CD8-positive, alpha-beta memory T cell (primary cell): ENCODE measurements around the gene FIG4. TPM values are rescaled to one million over a fixed set of nuclear protein-coding genes. Genes with fewer than 3 reads are reported as not detected.

Experiments used
- CTCF ChIA-PET: fragments of 350-600 bp; sonication (Branson Sonifier 250); formaldehyde crosslinking; loops from one replicate; lab custom pipeline; 2021; ENCODE audit warnings: antibody characterized with exemption; lab: Charles Lee
- POLR2A ChIA-PET: fragments of 350-600 bp; sonication (Branson Sonifier 250); formaldehyde crosslinking; loops from one replicate; lab custom pipeline; 2021; ENCODE audit warnings: antibody characterized with exemption; lab: Charles Lee
- DNase-seq, 5 donors: peaks; one replicate each; pipeline versions ENCODE4 v3.0.0 to v3.0.0-alpha.2; 2020 to 2022; ENCODE audit warnings: mixed read lengths in 1 of 5
- H3K27ac ChIP-seq: one replicate; pipeline ENCODE4 v1.7.0; 2013; ENCODE audit warnings: low read depth, mild to moderate bottlenecking, low read length, moderate library complexity
- H3K27me3 ChIP-seq: 2 replicates; pipeline ENCODE4 v1.7.0; 2013; ENCODE audit warnings: low read length, mild to moderate bottlenecking; ENCODE audit not compliant: insufficient read depth, poor library complexity, severe bottlenecking
- H3K36me3 ChIP-seq: 2 replicates; pipeline ENCODE4 v1.7.0; 2013; ENCODE audit warnings: mild to moderate bottlenecking, low read length, moderate library complexity; ENCODE audit not compliant: insufficient read depth
- H3K4me1 ChIP-seq: 2 replicates; pipeline ENCODE4 v1.7.0; 2013; ENCODE audit warnings: mild to moderate bottlenecking, low read length, moderate library complexity; ENCODE audit not compliant: insufficient read depth
- H3K4me3 ChIP-seq: 2 replicates; pipeline ENCODE4 v1.7.0; 2013; ENCODE audit warnings: mild to moderate bottlenecking, low read length
- H3K9me3 ChIP-seq: 2 replicates; pipeline ENCODE4 v1.7.0; 2013; ENCODE audit warnings: mild to moderate bottlenecking, low read length
- H3K27ac Mint-ChIP-seq, 8 donors: one replicate each; pipeline ENCODE4 v1.8.0; 2020 to 2021; ENCODE audit warnings: mixed read lengths in 8 of 8, mild to moderate bottlenecking in 6 of 8, inconsistent platforms in 3 of 8, moderate library complexity in 3 of 8
- H3K27me3 Mint-ChIP-seq, 2 donors: one replicate each; pipeline ENCODE4 v1.8.0; 2020 to 2021; ENCODE audit warnings: mixed read lengths in 2 of 2, mild to moderate bottlenecking in 1 of 2, moderate library complexity in 1 of 2
- H3K36me3 Mint-ChIP-seq, 3 donors: one replicate each; pipeline ENCODE4 v1.8.0; 2020 to 2021; ENCODE audit warnings: mixed read lengths in 3 of 3, inconsistent platforms in 1 of 3, mild to moderate bottlenecking in 1 of 3
- H3K4me1 Mint-ChIP-seq, 3 donors: one replicate each; pipeline ENCODE4 v1.8.0; 2020 to 2021; ENCODE audit warnings: mixed read lengths in 3 of 3, inconsistent platforms in 1 of 3, mild to moderate bottlenecking in 1 of 3
- H3K4me3 Mint-ChIP-seq, 7 donors: one replicate each; pipeline ENCODE4 v1.8.0; 2020 to 2021; ENCODE audit warnings: mixed read lengths in 7 of 7, mild to moderate bottlenecking in 6 of 7, moderate library complexity in 4 of 7, inconsistent platforms in 2 of 7
- H3K9me3 Mint-ChIP-seq, 5 donors: one replicate each; pipeline ENCODE4 v1.8.0; 2020 to 2022; ENCODE audit warnings: mixed read lengths in 5 of 5, mild to moderate bottlenecking in 3 of 5, moderate library complexity in 2 of 5, inconsistent platforms in 1 of 5
- polyA plus RNA-seq: library from polyadenylated mRNA; unstranded; fragments of 300-500 nt; fragmentation: Illumina TruSeq; gene quantifications from one replicate; pipeline ENCODE4 v1.2.3, GENCODE V29; 2021
- total RNA-seq, 2 experiments: library from RNA; stranded (reverse); gene quantifications; one replicate each; pipeline ENCODE4 v1.2.3, GENCODE V29; 2021

Gene FIG4
- total and polyA plus RNA-seq, 3 experiments from 2014 or later: 11.2 to 16.4 (median 13.2) TPM

- H3K4me1 ChIP-seq: no peaks in the 10 kb centered on the region
- peaks cover 7 to 27% (median 16%) of the 10 kb centered on the region in 3 donors for H3K36me3 Mint-ChIP-seq
- no peak overlapping the region for H3K27ac ChIP-seq
- H3K36me3 ChIP-seq: no peaks in the 10 kb centered on the region
- no peak for DNase-seq
- H3K27me3 ChIP-seq: no peaks in the 10 kb centered on the region
- POLR2A ChIA-PET: no interaction called here
- no peaks in the 10 kb centered on the region for H3K27me3 Mint-ChIP-seq
- H3K4me3 ChIP-seq: no peak overlapping the region
- no peaks in the 10 kb centered on the region for H3K4me1 Mint-ChIP-seq
- no peaks in the 10 kb centered on the region for H3K9me3 Mint-ChIP-seq
- no peak overlapping the region for H3K4me3 Mint-ChIP-seq
- H3K27ac Mint-ChIP-seq: no peak overlapping the region
- CTCF ChIA-PET: no interaction called here
- no peaks in the 10 kb centered on the region for H3K9me3 ChIP-seq
Observed at GRCh38 chr6:109781001-109781400, 89.9 kb downstream of the FIG4 start.

- no peak overlapping the region for H3K4me3 Mint-ChIP-seq
Observed at GRCh38 chr6:109782491-109782999, 91.4 kb downstream of the FIG4 start.

GRCh38 chr6:109783250-109783986 lies 92.3 kb downstream of the FIG4 start:
- no peaks in the 10 kb centered on the region for H3K4me1 Mint-ChIP-seq
- no peak overlapping the region for H3K4me3 Mint-ChIP-seq
- ChIA-PET CTCF (no interaction called here), POLR2A (no interaction called here)
- Histone ChIP-seq H3K27me3 (no peaks in the 10 kb centered on the region), H3K4me3 (no peak overlapping the region), H3K9me3 (no peaks in the 10 kb centered on the region), H3K4me1 (no peaks in the 10 kb centered on the region), H3K36me3 (no peaks in the 10 kb centered on the region), H3K27ac (no peak overlapping the region)
- no peaks in the 10 kb centered on the region for H3K27me3 Mint-ChIP-seq
- peak overlapping the region in 1 of 8 donors; percentile 35 for H3K27ac Mint-ChIP-seq
- H3K36me3 Mint-ChIP-seq: peaks cover 19 to 32% (median 21%) of the 10 kb centered on the region in 3 donors
- no peaks in the 10 kb centered on the region for H3K9me3 Mint-ChIP-seq
- no peak for DNase-seq

More at GRCh38 chr6:109782491-109782999, 91.4 kb downstream of the FIG4 start:
- no peaks in the 10 kb centered on the region for H3K36me3 ChIP-seq
- H3K27ac ChIP-seq: no peak overlapping the region
- no peaks in the 10 kb centered on the region for H3K27me3 Mint-ChIP-seq
- no peaks in the 10 kb centered on the region for H3K9me3 Mint-ChIP-seq
- no peaks in the 10 kb centered on the region for H3K9me3 ChIP-seq
- no peak overlapping the region for H3K4me3 ChIP-seq
- H3K36me3 Mint-ChIP-seq: peaks cover 15 to 32% (median 21%) of the 10 kb centered on the region in 3 donors
- no peaks in the 10 kb centered on the region for H3K27me3 ChIP-seq
- DNase-seq: no peak
- POLR2A ChIA-PET: no interaction called here
- H3K27ac Mint-ChIP-seq: no peak overlapping the region
- H3K4me1 Mint-ChIP-seq: no peaks in the 10 kb centered on the region
- no peaks in the 10 kb centered on the region for H3K4me1 ChIP-seq
- CTCF ChIA-PET: interaction anchor here (1.2 kb wide), 1 partner anchor 257 kb away, joined by 3 read pairs; no protein-coding TSS in a partner anchor

GRCh38 chr6:109787312-109787711 lies 96.2 kb downstream of the FIG4 start:
- Histone ChIP-seq H3K27ac (no peak overlapping the region), H3K36me3 (no peaks in the 10 kb centered on the region), H3K27me3 (no peaks in the 10 kb centered on the region), H3K4me3 (no peak overlapping the region), H3K4me1 (no peaks in the 10 kb centered on the region), H3K9me3 (no peaks in the 10 kb centered on the region)
- no peak for DNase-seq
- peaks cover 24 to 54% (median 25%) of the 10 kb centered on the region in 3 donors for H3K36me3 Mint-ChIP-seq
- H3K27ac Mint-ChIP-seq: no peak overlapping the region
- H3K4me3 Mint-ChIP-seq: no peak overlapping the region
- ChIA-PET CTCF (no interaction called here), POLR2A (no interaction called here)
- no peaks in the 10 kb centered on the region for H3K9me3 Mint-ChIP-seq
- no peaks in the 10 kb centered on the region for H3K4me1 Mint-ChIP-seq
- no peaks in the 10 kb centered on the region for H3K27me3 Mint-ChIP-seq

GRCh38 chr6:109788687-109789086 lies 97.6 kb downstream of the FIG4 start:
- no peaks in the 10 kb centered on the region for H3K9me3 ChIP-seq
- Mint-ChIP-seq H3K9me3 (no peaks in the 10 kb centered on the region), H3K36me3 (peaks cover 23 to 62% (median 25%) of the 10 kb centered on the region in 3 donors), H3K4me3 (no peak overlapping the region), H3K27me3 (no peaks in the 10 kb centered on the region), H3K4me1 (no peaks in the 10 kb centered on the region), H3K27ac (no peak overlapping the region)
- no peaks in the 10 kb centered on the region for H3K4me1 ChIP-seq
- no peaks in the 10 kb centered on the region for H3K36me3 ChIP-seq
- no peak overlapping the region for H3K4me3 ChIP-seq
- no peak for DNase-seq
- CTCF ChIA-PET: no interaction called here
- H3K27ac ChIP-seq: no peak overlapping the region
- H3K27me3 ChIP-seq: no peaks in the 10 kb centered on the region
- POLR2A ChIA-PET: no interaction called here

GRCh38 chr6:109790131-109790530 lies 99.0 kb downstream of the FIG4 start:
- no peak overlapping the region for H3K4me3 Mint-ChIP-seq
- H3K27me3 Mint-ChIP-seq: no peaks in the 10 kb centered on the region
- Histone ChIP-seq H3K9me3 (no peaks in the 10 kb centered on the region), H3K4me3 (no peak overlapping the region), H3K36me3 (no peaks in the 10 kb centered on the region), H3K4me1 (no peaks in the 10 kb centered on the region), H3K27ac (no peak overlapping the region), H3K27me3 (no peaks in the 10 kb centered on the region)
- H3K4me1 Mint-ChIP-seq: no peaks in the 10 kb centered on the region
- no peaks in the 10 kb centered on the region for H3K9me3 Mint-ChIP-seq
- no peak for DNase-seq
- ChIA-PET CTCF (no interaction called here), POLR2A (no interaction called here)
- H3K27ac Mint-ChIP-seq: no peak overlapping the region
- peaks cover 21 to 65% (median 23%) of the 10 kb centered on the region in 3 donors for H3K36me3 Mint-ChIP-seq

GRCh38 chr6:109791301-109791700 lies 100.2 kb downstream of the FIG4 start:
- POLR2A ChIA-PET: no interaction called here
- Mint-ChIP-seq H3K36me3 (peaks cover 20 to 63% (median 26%) of the 10 kb centered on the region in 3 donors), H3K27me3 (no peaks in the 10 kb centered on the region), H3K4me3 (no peak overlapping the region), H3K9me3 (no peaks in the 10 kb centered on the region), H3K27ac (no peak overlapping the region), H3K4me1 (no peaks in the 10 kb centered on the region)
- no peaks in the 10 kb centered on the region for H3K4me1 ChIP-seq
- no peak overlapping the region for H3K4me3 ChIP-seq
- no peaks in the 10 kb centered on the region for H3K36me3 ChIP-seq
- H3K27me3 ChIP-seq: no peaks in the 10 kb centered on the region
- CTCF ChIA-PET: no interaction called here
- H3K9me3 ChIP-seq: no peaks in the 10 kb centered on the region
- no peak for DNase-seq
- H3K27ac ChIP-seq: no peak overlapping the region

- Histone ChIP-seq H3K27ac (no peak overlapping the region), H3K27me3 (no peaks in the 10 kb centered on the region), H3K4me3 (no peak overlapping the region), H3K4me1 (no peaks in the 10 kb centered on the region), H3K36me3 (no peaks in the 10 kb centered on the region), H3K9me3 (no peaks in the 10 kb centered on the region)
- ChIA-PET POLR2A (no interaction called here), CTCF (no interaction called here)
- H3K9me3 Mint-ChIP-seq: no peaks in the 10 kb centered on the region
- no peaks in the 10 kb centered on the region for H3K4me1 Mint-ChIP-seq
- no peak overlapping the region for H3K4me3 Mint-ChIP-seq
- peaks cover 18 to 64% (median 23%) of the 10 kb centered on the region in 3 donors for H3K36me3 Mint-ChIP-seq
- H3K27ac Mint-ChIP-seq: no peak overlapping the region
- DNase-seq: no peak
- H3K27me3 Mint-ChIP-seq: no peaks in the 10 kb centered on the region
Observed at GRCh38 chr6:109793021-109793420, 101.9 kb downstream of the FIG4 start.
